GM10248 (cell line): ENCODE measurements around the gene FKBP2.
A peak's percentile ranks its signal among the peaks of the same experiment; 100 is the strongest.

Experiments
- CTCF ChIA-PET: fragments of 300-600 bp; sonication (Branson Sonifier 250); formaldehyde crosslinking; extraction: SDS; loops from one replicate; lab custom pipeline; 2021; ENCODE audit warnings: antibody characterized with exemption; lab: Yijun Ruan, JAX
- POLR2A ChIA-PET: fragments of 350-650 bp; sonication (Branson Sonifier 250); formaldehyde crosslinking; extraction: SDS; loops from one replicate; lab custom pipeline; 2020; ENCODE audit warnings: antibody characterized with exemption; lab: Yijun Ruan, JAX
- DNase-seq: peaks from one replicate; pipeline ENCODE4 v3.0.0; 2012; ENCODE audit errors: extremely low spot score
- TF ChIP-seq, protein P1 (sequence below): IDR thresholded peaks from 2 replicates; pipeline ENCODE4 v1.5.1; 2012; ENCODE audit warnings: mild to moderate bottlenecking, low read depth; ENCODE audit errors: extremely low read depth, missing control alignments, control extremely low read depth

FKBP2 gene

DNA sequence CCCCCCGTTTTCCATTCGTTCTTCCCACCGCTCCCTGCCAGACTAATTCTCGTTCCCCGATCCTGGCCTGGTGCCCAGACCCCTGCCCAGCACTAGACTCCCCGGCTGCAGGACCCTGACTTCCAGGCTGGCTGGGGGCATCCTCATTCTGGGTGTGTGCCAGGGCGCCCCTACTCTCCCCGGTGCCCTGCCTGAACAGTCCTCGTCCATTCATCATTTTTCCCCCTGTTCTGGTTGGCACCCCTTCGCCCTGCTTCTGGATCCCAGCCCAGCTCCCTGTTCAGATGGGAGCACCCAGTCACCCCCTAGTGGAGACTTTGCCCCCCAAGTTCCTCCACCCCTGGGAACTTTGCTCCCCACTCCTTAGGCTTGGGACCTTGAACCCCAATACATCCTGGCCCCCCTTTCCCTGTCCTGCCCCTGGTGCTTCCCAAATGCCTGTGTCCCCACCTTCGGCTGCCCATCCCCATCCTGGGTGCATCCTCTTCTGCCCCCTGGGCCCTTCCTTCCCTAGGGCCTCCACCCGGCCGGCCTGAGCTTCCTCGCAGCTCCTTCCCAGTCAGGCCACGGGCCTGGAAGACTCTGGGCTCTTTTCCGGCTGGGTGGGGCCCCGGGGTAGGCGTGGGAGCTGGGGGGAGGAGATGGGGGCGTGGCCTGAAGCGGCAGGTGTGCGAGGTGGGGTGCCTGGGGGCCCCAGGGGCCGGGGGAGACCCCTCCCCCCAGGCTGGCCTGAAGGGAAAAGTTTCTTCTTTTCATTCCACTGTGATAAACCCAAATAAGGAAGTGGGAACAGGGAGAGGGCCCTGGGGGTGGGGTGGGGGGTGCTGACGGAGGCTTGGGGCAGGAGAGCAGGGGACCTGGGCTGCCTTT, 11.3 kb downstream of the FKBP2 start:
- DNase-seq = peak; percentile 50
- ChIA-PET POLR2A (interaction anchor here (0.9 to 1.3 kb wide), 2 partner anchors 11 to 19 kb away, joined by 3 to 4 read pairs; no protein-coding TSS in a partner anchor), CTCF (interaction anchor here (0.8 to 4.6 kb wide), 15 partner anchors 8 to 65 kb away, joined by 3 to 134 read pairs (median 4); partner anchors contain the start of genes BAD, CATSPERZ, FERMT3 and FKBP2)
- TF ChIP-seq, protein P1, sequence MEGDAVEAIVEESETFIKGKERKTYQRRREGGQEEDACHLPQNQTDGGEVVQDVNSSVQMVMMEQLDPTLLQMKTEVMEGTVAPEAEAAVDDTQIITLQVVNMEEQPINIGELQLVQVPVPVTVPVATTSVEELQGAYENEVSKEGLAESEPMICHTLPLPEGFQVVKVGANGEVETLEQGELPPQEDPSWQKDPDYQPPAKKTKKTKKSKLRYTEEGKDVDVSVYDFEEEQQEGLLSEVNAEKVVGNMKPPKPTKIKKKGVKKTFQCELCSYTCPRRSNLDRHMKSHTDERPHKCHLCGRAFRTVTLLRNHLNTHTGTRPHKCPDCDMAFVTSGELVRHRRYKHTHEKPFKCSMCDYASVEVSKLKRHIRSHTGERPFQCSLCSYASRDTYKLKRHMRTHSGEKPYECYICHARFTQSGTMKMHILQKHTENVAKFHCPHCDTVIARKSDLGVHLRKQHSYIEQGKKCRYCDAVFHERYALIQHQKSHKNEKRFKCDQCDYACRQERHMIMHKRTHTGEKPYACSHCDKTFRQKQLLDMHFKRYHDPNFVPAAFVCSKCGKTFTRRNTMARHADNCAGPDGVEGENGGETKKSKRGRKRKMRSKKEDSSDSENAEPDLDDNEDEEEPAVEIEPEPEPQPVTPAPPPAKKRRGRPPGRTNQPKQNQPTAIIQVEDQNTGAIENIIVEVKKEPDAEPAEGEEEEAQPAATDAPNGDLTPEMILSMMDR = peak; percentile 31

DNA sequence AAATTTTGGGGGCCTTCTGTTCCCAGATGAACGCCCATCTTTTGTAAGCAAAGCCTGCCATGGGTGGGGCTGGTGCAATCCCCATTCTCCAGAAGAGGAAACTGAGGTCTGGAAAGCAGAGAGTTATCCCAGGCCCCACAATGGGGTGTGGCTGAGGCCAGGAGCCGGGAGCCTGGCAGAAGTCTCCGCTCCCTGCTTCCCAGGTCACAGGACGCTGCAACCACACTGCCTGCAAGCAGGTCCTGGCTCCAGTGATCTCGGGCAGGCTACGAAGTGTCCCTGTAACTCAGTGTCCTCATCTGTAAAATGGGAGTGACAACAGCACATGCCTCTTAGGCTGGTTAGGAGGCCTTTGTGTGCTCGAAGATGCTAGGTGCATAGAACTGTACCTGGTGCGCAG, 12.1 kb downstream of the FKBP2 start:
- TF ChIP-seq, protein P1 = no peak
- CTCF ChIA-PET = interaction anchor here (1.4 to 4.6 kb wide), 6 partner anchors 12 to 51 kb away, joined by 4 to 134 read pairs (median 10); partner anchors contain the start of gene FERMT3
- no peak for DNase-seq
- POLR2A ChIA-PET = no interaction called here

DNA sequence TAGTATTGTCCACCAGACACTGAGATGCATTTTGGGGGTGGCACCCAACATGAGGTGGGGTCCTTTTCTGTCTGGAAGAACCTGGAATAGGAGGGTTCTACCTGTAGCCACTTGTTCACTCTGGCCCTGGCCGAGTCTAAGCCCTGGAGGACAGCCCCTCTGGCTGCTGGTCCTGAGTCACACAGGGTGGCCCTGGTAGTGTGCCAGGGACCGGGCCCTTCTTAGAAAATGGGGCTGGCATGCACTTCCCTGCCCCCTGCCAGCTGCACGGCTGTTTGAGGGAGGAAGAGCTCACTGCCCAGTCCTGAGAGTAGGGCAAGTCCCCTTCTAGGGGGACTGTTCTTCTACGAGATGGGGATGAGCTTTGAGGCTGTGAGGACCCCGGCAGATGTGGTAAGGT, 12.6 kb downstream of the FKBP2 start:
- TF ChIP-seq, protein P1 = no peak
- ChIA-PET POLR2A (interaction anchor here (0.6 kb wide), 1 partner anchor 75 kb away, joined by 4 read pairs; no protein-coding TSS in a partner anchor), CTCF (interaction anchor here (1.2 to 3.2 kb wide), 3 partner anchors 10 to 48 kb away, joined by 3 to 11 read pairs (median 4); no protein-coding TSS in a partner anchor)
- DNase-seq = no peak

DNA sequence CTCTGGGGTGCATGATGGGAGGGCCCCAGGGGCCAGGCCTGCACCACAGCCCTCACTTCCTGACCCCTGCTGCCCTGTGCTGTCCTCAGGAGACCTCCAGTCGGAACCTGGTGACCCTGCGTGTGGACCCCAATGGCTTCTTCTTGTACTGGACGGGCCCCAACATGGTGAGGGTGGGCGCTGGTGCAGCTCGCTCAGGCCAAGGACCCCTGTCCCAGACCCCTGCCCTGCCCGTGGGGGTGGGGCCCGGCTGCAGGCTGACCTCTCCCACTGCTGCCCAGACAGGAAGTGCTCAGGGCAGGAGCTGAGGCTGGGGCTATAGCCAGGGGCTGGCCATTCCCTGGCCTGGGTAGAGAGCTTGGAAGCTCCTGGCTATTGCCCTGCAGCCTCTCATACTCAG, 13.4 kb downstream of the FKBP2 start:
- no peak for DNase-seq
- TF ChIP-seq, protein P1 = no peak
- CTCF ChIA-PET = interaction anchor here (1.2 to 3.2 kb wide), 4 partner anchors 9 to 51 kb away, joined by 3 to 11 read pairs (median 6); partner anchors contain the start of gene ESRRA
- POLR2A ChIA-PET = no interaction called here

DNA sequence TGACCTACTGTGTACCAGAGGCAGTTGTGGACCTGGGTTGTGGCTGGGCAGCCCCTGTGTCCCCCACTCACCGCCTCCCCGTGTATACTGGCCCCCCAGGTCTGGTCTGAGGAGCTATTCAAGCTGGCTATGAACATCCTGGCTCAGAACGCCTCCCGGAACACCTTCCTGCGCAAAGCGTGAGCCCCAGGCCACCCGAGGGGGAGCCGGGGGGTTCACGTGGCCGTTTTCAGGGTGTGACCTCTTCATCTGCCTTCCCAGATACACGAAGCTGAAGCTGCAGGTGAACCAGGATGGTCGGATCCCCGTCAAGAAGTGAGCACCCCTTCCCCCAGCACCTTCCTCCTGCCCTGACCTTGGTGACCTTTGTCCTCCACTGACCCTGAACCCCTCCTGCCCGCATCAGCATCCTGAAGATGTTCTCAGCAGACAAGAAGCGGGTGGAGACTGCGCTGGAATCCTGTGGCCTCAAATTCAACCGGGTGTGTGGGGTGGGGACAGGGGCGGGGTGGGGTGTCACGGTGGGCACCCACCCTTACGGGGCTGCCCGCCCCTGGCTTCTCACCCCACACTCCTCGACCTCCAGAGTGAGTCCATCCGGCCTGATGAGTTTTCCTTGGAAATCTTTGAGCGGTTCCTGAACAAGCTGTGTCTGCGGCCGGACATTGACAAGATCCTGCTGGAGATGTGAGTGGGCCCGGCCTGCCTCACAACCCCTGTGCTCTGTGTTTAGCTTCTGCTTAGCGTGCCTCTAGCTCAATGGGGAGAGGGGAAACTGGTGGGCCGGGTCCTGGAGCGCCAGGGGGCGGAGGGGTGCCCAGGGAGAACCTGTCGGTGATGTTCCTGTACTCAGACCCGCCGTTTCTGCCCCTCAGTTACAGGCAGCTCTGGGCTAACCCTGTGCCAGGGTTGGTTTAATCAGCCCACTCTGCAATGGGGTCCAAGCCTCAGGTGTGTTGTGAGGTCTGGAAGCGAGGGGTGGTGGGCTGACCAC, 14.5 kb downstream of the FKBP2 start:
- CTCF ChIA-PET = interaction anchor here (0.7 to 3.2 kb wide), 5 partner anchors 9 to 51 kb away, joined by 3 to 11 read pairs (median 4); partner anchors contain the start of gene ESRRA
- TF ChIP-seq, protein P1 = no peak
- DNase-seq = no peak
- POLR2A ChIA-PET = interaction anchor here (0.6 kb wide), 1 partner anchor 12 kb away, joined by 5 read pairs; no protein-coding TSS in a partner anchor

DNA sequence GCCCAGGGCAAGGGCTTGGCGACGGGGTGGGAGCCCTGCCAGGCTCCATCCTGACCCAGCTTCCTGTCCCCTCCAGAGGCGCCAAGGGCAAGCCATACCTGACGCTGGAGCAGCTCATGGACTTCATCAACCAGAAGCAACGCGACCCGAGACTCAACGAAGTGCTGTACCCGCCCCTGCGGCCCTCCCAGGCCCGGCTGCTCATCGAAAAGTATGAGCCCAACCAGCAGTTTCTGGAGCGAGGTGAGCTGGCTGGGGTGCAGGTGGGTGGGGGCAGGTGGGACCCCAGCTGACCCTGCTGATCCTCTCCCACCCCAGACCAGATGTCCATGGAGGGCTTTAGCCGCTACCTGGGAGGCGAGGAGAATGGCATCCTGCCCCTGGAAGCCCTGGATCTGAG, 15.4 kb downstream of the FKBP2 start:
- DNase-seq = no peak
- ChIA-PET CTCF (interaction anchor here (3.2 kb wide), 1 partner anchor 45 kb away, joined by 11 read pairs; no protein-coding TSS in a partner anchor), POLR2A (interaction anchor here (0.6 kb wide), 1 partner anchor 11 kb away, joined by 5 read pairs; no protein-coding TSS in a partner anchor)
- TF ChIP-seq, protein P1 = no peak
